Glomerular visceral epithelial cell (primary cell): ENCODE results near the gene SLC23A2.
"Not testable (repeated sequence)": the region's sequence is repeated elsewhere in the genome, so short reads cannot be mapped to it uniquely, and the experiment has no call there.

Experiments
- DNase-seq: peaks from one replicate; pipeline ENCODE4 v3.0.0-alpha.2; 2016; ENCODE audit errors: extremely low spot score

The SLC23A2 gene

GRCh38 chr20:5001174-5002076 is at the start of gene SLC23A2:
Gene SLC23A2, minus strand, starts transcription at chr20:5001510. Its CDS starts 68,948 bp downstream, at chr20:4932562.
- DNase-seq = peak; percentile 55

DNA sequence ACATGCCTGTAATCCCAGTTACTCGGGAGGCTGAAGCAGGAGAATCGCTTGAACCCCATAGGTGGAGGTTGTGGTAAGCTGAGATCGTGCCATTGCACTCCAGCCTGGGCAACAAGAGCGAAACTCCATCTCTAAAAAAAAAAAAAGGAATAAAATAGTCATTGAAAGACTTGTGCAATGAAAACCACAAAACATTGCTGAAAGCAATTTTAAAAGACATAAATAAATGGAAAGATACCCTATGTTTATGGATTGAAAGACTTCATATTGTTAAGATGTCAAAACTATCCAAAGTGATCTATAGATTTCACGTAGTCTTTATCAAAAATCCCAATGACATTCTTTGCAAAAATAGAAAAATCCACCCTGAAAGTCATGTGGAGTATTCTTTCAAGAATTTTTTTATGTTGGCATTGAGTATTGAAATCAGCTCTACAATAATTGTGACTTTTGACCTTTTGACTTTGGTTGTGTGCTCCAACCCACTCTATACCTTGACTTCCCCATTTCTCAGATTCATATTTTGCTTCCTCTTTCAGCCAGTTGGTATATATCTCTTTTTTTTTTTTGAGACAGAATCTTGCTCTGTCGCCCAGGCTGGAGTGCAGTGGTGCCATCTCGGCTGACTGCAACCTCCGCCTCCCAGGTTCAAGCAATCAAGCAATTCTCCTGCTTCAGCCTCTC is 45.5 kb upstream of the SLC23A2 start:
- DNase-seq = no peak

DNA sequence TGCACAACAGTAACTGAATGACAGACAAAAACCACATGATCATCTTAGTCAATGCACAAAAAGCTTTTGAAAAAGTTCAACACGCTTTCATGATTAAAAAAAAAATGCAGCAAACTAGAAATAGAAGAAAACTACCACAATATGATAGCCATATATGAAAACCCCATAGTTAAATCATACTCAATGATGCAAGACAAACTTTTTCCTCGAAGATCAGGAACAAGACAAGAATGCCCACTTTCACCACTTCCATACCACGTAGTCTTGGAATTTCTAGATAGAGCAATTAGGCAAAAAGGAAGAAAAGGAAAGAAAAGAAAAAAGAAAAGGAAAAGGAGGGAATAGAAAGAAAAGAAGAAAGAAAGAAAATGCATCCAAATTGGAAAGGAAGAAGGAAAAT is 44.6 kb upstream of the SLC23A2 start:
- DNase-seq = no peak

DNA sequence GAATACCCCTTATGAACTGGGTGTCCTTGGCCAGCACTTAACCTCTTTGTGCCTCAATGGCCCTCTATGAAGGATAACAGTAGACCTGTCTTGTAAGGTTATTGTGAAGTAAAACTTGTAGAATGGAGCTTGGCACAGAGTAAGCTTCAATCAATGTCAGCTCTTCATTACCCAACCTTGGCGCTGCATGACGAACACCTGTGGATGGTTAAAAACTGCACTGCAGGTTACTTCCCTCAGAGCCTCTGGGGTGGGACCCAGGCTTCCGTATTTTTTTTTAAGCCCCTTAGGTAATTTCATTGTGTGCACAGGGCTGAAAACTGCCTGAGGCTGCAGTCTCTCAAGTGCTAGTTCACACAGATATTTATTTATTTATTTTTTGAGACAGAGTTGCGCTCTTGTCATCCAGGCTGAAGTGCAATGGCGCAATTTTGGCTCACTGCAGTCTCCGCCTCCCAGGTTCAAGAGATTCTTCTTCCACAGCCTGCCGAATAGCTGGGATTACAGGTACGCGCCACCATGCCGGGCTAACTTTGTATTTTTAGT is 42.8 kb upstream of the SLC23A2 start:
- DNase-seq = no peak

- DNase-seq = no peak
These were observed 40.1 kb upstream of the SLC23A2 start for GRCh38 chr20:5041433-5041832.

- no peak for DNase-seq
These were observed 39.0 kb upstream of the SLC23A2 start for GRCh38 chr20:5040345-5040744.

GRCh38 chr20:5039889-5040288 is 38.6 kb upstream of the SLC23A2 start:
- no peak for DNase-seq

DNA sequence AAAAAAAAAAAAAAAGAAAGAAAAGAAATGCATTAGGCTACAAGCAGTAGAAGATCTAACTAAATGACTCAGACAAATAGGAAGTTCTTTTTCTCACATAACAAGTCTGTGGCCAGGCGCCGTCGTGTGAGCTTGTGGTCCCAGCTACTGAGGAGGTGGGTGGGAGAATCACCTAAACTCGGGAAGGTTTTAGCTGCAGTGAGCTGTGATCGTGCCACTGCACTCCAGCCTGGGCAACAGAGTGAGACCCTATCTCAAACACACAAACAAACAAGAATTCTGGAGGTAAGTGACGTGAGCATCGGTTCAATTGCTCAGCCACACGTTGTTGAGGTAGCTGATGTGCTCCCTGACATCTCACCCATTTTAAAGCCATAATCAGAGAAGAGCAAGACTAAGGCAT is 37.9 kb upstream of the SLC23A2 start:
- no peak for DNase-seq

DNA sequence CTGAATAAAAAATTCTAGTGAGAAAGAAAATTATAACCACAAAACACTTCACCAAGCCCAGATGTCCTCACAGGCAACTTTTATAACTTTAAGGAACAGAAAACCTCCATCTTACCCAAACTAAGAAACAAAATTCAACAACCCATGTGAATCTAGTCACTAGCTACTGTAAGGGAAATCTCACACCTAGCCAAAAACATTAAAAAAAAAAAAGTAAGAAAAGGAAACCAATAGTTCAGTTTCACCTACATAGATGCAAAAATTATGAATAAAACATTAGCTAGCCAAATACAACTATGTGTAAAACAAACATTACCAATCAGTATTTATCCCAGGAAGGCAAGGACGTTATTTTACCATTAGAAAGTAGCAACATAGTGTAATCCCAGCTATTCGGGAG is 35.5 kb upstream of the SLC23A2 start:
- DNase-seq = no peak

- not testable (repeated sequence) for DNase-seq
These were observed 34.2 kb upstream of the SLC23A2 start for GRCh38 chr20:5035518-5035917.

- peak; percentile 10 for DNase-seq
These were observed 32.3 kb upstream of the SLC23A2 start for GRCh38 chr20:5033566-5033965.

- not testable (repeated sequence) for DNase-seq
These were observed 30.4 kb upstream of the SLC23A2 start for GRCh38 chr20:5031701-5032100.

DNA sequence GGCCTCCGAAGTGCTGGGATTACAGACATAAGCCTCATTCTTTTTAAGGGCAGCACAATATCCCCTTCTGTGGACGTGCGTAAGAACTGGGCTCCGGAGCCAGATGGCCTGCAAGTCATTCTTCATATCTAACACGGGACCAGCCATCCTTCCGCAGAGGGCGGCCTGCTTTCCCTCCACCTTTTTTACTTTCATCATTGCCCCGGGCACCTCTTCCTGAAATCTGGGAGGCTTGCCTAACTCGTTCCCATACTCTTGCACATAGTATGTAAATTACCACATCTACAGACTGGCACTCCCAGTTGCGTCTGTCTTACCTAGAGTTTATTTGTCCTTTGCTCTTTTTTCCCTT is 29.9 kb upstream of the SLC23A2 start:
- no peak for DNase-seq

- no peak for DNase-seq
These were observed 29.3 kb upstream of the SLC23A2 start for GRCh38 chr20:5030348-5031205.

DNA sequence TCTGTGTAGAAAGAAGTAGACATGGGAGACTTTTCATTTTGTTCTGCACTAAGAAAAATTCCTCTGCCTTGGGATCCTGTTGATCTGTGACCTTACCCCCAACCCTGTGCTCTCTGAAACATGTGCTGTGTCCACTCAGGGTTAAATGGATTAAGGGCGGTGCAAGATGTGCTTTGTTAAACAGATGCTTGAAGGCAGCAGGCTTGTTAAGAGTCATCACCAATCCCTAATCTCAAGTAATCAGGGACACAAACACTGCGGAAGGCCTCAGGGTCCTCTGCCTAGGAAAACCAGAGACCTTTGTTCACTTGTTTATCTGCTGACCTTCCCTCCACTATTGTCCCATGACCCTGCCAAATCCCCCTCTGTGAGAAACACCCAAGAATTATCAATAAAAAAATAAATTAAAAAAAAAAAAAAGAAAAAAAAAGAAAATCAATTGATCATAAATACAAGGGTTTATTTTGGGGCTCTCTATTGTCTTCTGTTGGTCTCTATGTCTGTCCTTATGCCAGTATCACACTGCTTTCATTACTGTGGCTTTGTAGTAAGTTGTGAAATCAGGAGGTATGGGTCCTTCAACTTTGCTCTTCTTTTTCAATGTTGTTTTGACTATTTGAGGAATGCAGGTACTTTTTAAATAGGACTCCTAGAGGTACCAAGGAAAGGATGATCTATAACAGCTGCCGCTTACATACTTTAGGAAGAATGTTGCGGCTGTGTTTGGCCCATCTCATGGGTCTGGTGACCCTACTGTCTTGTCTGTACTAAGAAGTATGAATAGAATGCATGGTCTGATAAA is 27.1 kb upstream of the SLC23A2 start:
- DNase-seq = not testable (repeated sequence)

DNA sequence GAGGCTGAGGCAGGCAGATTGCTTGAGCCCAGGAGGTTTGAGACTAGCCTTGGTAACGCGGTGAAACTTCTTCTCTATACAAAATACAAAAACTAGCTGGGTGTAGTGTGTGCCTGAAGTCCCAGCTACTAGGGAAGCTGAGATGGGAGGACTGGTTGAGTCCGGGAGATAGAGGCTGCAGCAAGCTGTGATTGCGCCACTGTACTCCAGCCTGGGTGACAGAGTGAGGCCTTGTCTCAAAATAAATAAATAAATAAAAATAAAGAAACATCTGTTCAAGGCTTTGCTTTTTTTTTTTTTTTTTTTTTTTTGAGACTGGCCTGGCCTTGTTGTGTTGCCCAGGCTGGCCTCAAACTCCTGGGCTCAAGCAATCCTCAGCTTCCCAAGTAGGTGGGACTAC is 23.7 kb upstream of the SLC23A2 start:
- no peak for DNase-seq

- no peak for DNase-seq
These were observed 22.8 kb upstream of the SLC23A2 start for GRCh38 chr20:5024103-5024502.

DNA sequence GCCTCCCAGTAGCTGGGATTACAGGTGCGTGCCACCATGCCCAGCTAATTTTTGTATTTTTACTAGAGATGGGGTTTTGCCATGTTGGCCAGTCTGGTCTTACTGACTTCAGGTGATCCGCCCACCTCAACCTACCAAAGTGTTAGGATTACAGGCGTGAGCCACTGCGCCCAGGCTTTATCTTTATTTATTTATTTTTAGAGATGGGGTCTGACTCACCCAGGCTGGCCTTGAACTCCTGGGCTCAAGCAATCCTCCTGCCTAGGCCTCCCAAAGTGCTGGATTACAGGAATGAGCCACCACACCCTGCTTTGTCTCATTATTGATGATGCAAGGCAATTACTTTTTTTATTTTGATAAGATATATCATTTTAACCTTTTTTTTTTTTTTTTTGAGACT is 21.9 kb upstream of the SLC23A2 start:
- not testable (repeated sequence) for DNase-seq

- no peak for DNase-seq
These were observed 19.4 kb upstream of the SLC23A2 start for GRCh38 chr20:5020760-5021159.

DNA sequence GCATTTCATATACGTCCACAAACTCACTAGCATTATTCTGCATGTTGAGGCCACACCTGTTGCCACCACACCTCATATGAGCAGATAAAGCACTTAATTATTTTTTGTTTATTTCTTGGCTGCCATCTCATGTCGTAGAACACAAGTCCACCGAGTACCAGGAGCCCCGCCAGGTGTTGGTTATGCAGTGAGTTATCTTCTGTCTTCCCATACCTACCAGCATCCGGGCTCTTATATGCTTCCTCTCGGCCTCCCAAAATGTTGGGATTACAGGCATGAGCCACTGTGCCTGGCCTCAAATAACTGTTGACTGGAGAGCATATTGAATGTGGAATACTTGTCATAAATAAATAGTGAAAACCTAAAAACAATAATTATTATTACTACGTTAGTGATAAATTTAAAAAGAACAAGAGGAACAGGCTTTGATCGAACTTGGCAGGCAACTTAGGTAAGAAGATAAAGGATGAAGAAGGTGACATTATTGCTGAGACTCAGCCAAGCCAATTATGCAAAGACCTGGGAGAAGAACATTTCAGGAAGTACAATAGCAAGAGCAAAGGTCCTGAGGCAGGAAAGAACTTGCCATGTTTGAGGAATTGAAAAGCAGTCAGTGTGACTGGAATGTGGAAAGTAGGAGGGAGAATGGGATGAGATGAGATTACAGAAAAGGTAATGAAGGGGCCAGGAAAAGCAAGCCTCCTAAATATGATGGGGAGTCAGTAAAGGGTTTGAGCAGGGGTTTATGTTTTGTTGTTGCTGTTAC is 12.6 kb upstream of the SLC23A2 start:
- no peak for DNase-seq
